ENCODE data around the gene SETD5.
A peak's percentile ranks its signal among the peaks of the same experiment; 100 is the strongest.

Gene SETD5

GRCh38 chr3:9390265-9390888 lies 7.0 kb upstream of the SETD5 start:
- no peak for DNase-seq

- DNase-seq: no peak
Observed at GRCh38 chr3:9392041-9392440, 5.4 kb upstream of the SETD5 start.

GRCh38 chr3:9395570-9396300 lies 1.7 kb upstream of the SETD5 start:
- no peak for DNase-seq

GRCh38 chr3:9396301-9396631 lies 1.1 kb upstream of the SETD5 start:
- peak; percentile 82 for DNase-seq

GRCh38 chr3:9396632-9397331 lies 633 bp upstream of the SETD5 start:
- DNase-seq: peak; percentile 98

GRCh38 chr3:9397906-9398699 lies 688 bp downstream of the SETD5 start:
- peak; percentile 28 for DNase-seq

GRCh38 chr3:9398700-9399336 lies 1.4 kb downstream of the SETD5 start:
- no peak for DNase-seq

GRCh38 chr3:9399337-9399703 lies 1.9 kb downstream of the SETD5 start:
- no peak for DNase-seq

- peak; percentile 8 for DNase-seq
Observed at GRCh38 chr3:9399746-9400145, 2.3 kb downstream of the SETD5 start.

- DNase-seq: no peak
Observed at GRCh38 chr3:9400616-9401015, 3.2 kb downstream of the SETD5 start.

GRCh38 chr3:9401986-9402385 lies 4.6 kb downstream of the SETD5 start:
- no peak for DNase-seq

- no peak for DNase-seq
Observed at GRCh38 chr3:9402410-9403228, 5.2 kb downstream of the SETD5 start.

- DNase-seq: no peak
Observed at GRCh38 chr3:9403463-9403862, 6.0 kb downstream of the SETD5 start.

GRCh38 chr3:9404680-9405079 lies 7.3 kb downstream of the SETD5 start:
- DNase-seq: peak; percentile 11

- DNase-seq: no peak
Observed at GRCh38 chr3:9405756-9406155, 8.3 kb downstream of the SETD5 start.

- DNase-seq: no peak
Observed at GRCh38 chr3:9406856-9407626, 9.6 kb downstream of the SETD5 start.

GRCh38 chr3:9408061-9408460 lies 10.6 kb downstream of the SETD5 start:
- DNase-seq: no peak

- DNase-seq: no peak
Observed at GRCh38 chr3:9408546-9408945, 11.1 kb downstream of the SETD5 start.

GRCh38 chr3:9409981-9410854 lies 12.8 kb downstream of the SETD5 start:
- no peak for DNase-seq

- no peak for DNase-seq
Observed at GRCh38 chr3:9411302-9411701, 13.9 kb downstream of the SETD5 start.

Measured in CD4-positive, alpha-beta T cell treated with Interleukin-6 for 4 hours (primary cell).